HG02840 (cell line): Measurements from ENCODE around the gene AOPEP.

Source experiments
- ATAC-seq: cut with Tn5 transposase; IDR thresholded peaks from one replicate; pipeline ENCODE4 v1.9.1; 2021; ENCODE audit warnings: mild to moderate bottlenecking, moderate library complexity, moderate number of reproducible peaks; ENCODE audit not compliant: unreplicated experiment, low FRiP score

Gene AOPEP, protein sequence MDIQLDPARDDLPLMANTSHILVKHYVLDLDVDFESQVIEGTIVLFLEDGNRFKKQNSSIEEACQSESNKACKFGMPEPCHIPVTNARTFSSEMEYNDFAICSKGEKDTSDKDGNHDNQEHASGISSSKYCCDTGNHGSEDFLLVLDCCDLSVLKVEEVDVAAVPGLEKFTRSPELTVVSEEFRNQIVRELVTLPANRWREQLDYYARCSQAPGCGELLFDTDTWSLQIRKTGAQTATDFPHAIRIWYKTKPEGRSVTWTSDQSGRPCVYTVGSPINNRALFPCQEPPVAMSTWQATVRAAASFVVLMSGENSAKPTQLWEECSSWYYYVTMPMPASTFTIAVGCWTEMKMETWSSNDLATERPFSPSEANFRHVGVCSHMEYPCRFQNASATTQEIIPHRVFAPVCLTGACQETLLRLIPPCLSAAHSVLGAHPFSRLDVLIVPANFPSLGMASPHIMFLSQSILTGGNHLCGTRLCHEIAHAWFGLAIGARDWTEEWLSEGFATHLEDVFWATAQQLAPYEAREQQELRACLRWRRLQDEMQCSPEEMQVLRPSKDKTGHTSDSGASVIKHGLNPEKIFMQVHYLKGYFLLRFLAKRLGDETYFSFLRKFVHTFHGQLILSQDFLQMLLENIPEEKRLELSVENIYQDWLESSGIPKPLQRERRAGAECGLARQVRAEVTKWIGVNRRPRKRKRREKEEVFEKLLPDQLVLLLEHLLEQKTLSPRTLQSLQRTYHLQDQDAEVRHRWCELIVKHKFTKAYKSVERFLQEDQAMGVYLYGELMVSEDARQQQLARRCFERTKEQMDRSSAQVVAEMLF

GRCh38 chr9:94726495-94727191 is at the start of gene AOPEP:
Gene AOPEP (plus strand): TSS chr9:94726699. CDS start chr9:94759784, 33,085 bp downstream.
- peak; percentile 96 for ATAC-seq

DNA sequence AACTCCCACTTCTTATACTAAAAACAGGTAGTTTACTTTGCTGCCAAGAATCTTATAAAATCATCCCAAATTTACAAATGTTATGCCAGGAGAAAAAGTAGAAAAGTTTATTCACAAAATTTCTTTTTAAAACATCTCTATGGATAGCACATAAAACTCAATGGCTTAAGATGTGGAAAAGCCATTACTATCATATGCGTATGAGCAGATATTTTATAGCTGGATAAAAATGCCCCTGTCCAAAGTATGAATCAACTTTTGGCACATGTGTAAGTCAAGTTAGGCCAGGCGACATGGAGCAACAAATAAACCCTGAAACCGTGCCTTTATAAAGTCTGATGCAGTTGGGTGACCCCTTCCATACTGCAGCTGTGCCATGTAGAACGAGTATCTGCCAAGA is 48.6 kb upstream of the AOPEP start:
- ATAC-seq, result no peak

DNA sequence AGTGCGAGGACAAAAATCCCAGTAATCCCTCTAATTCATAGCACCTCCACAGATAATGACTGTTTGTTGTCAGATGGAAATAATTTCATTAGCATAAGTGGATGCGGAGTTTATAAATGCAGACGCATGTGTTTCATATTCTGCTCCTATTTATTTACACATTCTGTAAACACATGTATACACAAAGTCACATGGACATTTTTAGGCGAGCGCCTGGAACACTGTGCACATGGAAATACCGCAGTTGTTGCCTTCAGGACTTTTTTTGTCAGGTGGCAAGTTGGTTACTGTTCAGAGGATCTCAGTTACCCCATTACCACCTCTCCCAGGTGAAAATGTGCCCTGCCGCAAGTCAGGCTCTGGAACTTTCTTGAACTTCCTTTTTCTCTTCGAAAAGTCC is 46.9 kb upstream of the AOPEP start:
- no peak for ATAC-seq

DNA sequence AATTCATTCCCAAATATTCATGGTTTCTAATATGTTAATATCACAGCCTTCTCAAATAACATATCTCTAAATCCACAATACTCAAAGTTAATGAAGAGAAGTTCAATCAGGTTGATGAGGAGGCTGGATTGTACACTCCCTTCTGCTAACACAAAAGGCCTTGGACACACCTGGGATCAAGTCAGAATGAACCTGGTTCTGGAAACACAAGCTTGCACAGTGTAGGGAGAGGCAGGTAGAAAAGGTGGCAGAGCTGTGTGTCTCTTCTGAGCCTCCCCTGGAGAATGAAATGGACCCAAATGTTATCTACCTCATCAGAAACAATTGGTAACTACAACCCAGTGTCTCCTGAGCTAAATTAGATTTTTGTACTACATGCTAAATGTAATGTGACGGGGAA is 46.5 kb upstream of the AOPEP start:
- ATAC-seq, result no peak

- no peak for ATAC-seq
Measured at GRCh38 chr9:94680621-94681020, 45.9 kb upstream of the AOPEP start.

DNA sequence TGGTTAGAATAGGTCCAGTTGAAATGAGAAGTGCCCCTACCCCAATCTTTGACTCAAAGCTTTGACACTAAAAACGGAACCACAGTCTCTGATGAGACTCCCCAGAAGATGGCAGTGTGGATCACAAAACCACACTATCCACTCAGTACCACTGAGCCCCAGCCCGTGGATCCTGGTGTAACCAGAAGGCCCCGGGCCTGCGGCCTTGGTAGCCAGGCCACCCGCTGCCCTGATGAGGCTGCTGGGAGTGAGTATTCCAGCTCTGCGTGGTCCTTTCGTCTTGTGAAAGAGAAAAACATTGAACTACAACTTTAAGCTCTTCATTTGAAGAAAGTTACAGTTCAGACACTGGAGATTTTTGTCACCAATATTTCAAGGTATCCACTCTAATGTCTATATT is 45.0 kb upstream of the AOPEP start:
- ATAC-seq, result no peak

DNA sequence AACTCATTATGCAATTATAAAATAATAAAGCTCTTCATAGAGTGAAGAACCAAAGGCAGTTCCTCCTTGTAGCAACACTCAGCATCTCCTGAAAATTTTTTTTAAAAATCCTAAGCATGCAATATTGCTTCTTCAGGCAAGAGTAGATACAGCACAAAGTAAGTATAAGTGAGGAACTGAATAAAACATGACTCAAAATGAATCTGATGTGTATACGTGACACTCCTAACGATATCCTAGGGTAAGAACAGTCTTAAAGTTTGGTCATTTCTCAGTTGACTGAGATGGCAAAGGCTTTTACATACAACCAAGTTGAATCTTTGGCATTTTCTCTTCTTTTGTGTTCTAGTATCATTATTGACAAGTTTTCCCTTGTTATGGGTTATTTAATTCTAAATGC is 41.1 kb upstream of the AOPEP start:
- no peak for ATAC-seq

- no peak for ATAC-seq
Measured at GRCh38 chr9:94687451-94687850, 39.0 kb upstream of the AOPEP start.

DNA sequence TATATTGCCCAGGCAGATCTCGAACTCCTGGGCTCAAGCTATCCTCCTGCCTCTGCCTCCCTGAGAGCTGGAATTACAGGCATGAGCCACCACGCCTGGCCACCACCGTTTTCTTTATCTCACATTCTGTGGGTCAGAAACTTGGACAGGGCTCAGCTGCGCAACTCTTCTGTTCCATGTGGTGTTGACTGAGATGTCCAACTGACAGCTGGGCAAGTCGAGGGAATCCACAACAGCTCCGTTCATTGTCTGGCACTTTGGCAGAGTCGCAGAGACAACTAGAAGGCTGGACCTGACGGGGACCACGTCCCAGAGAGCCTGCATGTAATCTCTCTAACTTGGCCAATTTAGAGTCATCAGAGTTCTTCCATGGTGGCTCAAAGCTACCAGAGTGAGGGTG is 36.2 kb upstream of the AOPEP start:
- ATAC-seq, result no peak

- no peak for ATAC-seq
Measured at GRCh38 chr9:94692601-94693000, 33.9 kb upstream of the AOPEP start.

DNA sequence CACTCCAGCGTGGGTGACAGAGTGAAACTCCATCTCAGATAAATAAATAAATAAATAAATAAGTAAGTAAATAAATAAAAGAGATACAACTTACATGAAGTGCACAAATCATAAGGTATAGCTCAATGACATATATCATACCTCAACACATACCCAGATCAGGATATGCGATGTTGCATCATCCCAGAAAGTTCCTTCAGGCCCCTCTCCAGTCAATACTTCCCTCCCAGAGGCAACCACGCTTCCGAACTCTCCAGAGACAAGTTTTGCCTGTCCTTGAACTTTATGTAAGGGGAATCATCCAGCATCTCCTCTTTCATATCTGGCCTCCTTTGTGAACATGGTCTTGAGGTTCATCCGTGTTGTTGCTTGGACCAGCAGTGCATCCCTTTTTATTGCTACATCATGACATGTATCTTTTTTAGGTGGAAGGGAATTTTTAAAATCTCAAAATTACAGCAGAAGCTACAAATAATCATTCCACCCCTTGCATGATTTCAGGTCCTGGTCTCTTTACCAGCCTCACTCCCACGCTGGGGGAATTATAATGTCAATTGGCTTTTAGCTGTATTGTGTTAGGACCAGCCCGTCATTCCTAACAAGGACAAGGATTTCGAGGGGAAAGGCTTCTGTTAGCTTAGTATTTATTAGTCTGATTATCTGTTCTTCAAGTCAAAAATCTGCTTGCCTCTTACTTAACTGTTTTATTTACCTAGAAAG is 32.9 kb upstream of the AOPEP start:
- no peak for ATAC-seq

- no peak for ATAC-seq
Measured at GRCh38 chr9:94696545-94696944, 30.0 kb upstream of the AOPEP start.

- ATAC-seq, result no peak
Measured at GRCh38 chr9:94697972-94698581, 28.4 kb upstream of the AOPEP start.

DNA sequence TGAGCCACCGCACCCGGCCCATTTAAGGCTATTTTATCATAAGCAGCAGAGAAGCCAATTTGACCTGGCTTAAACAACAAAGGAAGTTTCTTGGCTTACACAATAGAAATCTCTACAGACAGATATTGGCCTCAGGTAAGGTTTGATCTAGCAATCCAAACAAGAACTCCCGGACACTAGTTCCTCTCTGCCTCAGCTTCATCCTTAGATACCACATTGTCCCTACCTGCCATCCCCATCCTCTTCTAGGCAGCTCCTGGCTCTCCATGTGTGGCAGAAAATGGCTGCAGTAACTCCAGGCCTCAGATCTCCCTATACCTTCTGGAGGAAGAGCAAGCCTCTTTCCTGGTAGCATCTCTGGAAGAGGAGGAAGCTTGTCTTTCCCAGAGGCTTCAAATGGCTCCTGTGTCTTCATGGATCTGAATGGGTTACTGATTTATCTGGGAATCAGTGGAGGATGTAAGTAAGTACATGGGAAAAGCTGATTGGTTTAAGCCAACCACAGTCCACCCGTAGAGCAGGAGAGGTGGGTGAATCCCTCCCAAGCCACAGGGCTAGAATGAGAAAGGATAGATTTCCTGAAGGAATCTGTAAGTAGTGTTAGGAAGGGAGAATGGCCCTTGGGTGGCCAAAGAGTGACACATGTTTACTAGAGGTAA is 26.7 kb upstream of the AOPEP start:
- ATAC-seq, result no peak

GRCh38 chr9:94700445-94700844 is 26.1 kb upstream of the AOPEP start:
- ATAC-seq, result no peak

GRCh38 chr9:94703488-94704140 is 22.9 kb upstream of the AOPEP start:
- no peak for ATAC-seq

- no peak for ATAC-seq
Measured at GRCh38 chr9:94705162-94705702, 21.3 kb upstream of the AOPEP start.

- no peak for ATAC-seq
Measured at GRCh38 chr9:94706922-94707321, 19.6 kb upstream of the AOPEP start.
